Ramos (cell line): ENCODE results near the gene SELENOI.
"Not testable (repeated sequence)": the region's sequence is repeated elsewhere in the genome, so short reads cannot be mapped to it uniquely, and the experiment has no call there.

Source experiments
- in situ Hi-C: fragments of 300-500 bp; cut with MboI; formaldehyde crosslinking; loops from one replicate; pipeline ENCODE4 v1.14.3; 2022; ENCODE audit warnings: low sequenced_read_pairs; ENCODE audit not compliant: unreplicated experiment

The SELENOI gene

GRCh38 chr2:26355038-26355995 lies 9.4 kb downstream of the SELENOI start:
- in situ Hi-C loops = no loop called here

GRCh38 chr2:26356111-26356510 lies 10.2 kb downstream of the SELENOI start:
- in situ Hi-C loops = no loop called here

DNA sequence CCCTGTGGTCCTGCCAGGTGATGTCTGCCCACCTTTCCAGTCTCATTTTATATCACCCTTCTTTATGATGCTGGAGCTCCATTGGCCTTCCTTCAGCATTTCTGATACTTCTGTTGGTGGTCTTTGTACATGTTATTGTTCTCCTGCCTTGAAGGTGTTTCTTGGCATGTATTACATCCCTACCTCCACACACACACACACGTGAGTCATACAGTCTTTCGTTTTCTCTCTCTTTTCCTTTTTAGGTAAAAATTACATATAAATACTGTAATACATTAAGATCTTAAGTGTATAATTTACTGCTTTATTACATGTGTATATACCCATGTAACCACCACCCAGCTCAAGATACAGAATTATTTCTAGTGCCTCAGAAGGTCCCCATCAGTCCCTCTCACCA lies 10.8 kb downstream of the SELENOI start:
- in situ Hi-C loops = no loop called here

DNA sequence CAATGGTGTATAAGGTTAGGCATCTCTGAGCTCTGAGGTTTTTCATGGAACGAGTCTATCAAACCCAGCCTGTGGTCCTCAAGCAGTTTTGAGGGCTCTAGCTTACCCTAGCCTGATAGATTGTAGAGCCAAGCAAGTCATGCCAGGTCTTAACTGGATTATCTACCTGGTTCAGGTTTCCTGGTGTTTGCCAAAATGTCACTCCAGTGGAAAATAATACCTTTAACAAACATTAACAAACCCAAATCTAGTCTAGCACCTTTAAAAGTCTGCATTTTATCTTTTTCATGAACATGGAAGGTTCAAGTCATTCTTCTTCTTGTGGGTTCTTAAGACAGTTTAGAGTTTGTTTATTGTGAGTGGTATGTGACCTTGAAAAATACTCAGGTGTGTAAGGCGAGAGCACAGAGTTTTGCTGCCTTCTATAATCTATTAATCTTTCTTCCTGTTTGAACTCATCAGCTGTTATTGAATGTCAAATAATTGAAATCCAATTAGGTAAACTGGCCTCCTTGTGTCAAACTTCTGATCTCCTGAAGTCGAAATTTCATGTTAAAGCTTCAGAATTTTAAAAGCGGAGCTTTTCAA lies 14.0 kb downstream of the SELENOI start:
- in situ Hi-C loops = no loop called here

- in situ Hi-C loops = no loop called here
These were observed 17.4 kb downstream of the SELENOI start for GRCh38 chr2:26363323-26363722.

GRCh38 chr2:26363958-26364357 lies 18.0 kb downstream of the SELENOI start:
- in situ Hi-C loops = no loop called here

DNA sequence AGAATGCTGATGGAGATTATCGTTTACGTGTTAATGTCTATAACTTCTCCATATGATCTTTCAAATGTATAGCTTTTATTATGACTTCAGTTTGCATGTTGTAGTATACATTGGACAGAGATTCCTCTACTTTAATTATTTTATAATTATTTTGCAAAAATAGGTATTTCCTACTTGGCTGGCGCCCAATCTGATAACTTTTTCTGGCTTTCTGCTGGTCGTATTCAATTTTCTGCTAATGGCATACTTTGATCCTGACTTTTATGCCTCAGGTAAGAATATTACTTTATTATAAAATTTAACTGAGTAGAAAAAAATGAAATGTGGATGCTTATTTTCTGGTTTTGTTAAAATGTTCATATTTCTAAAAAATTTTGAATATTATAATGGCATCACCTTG lies 18.7 kb downstream of the SELENOI start:
- in situ Hi-C loops = no loop called here

DNA sequence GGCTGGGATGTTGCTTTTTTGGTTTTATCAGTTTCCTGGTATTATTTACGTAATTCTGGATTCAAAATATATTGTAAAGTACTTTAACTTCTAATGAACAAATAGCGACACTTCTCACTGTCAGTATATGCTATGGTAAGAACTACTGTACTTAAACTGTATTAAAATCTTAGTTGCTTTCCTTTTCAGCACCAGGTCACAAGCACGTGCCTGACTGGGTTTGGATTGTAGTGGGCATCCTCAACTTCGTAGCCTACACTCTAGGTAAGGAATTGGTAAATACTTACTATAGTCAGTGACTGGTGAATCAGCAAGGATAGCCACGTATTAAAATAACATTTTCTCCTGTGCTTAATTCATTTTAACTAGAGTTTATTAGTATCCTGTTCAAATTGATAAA lies 21.0 kb downstream of the SELENOI start:
- in situ Hi-C loops = no loop called here

DNA sequence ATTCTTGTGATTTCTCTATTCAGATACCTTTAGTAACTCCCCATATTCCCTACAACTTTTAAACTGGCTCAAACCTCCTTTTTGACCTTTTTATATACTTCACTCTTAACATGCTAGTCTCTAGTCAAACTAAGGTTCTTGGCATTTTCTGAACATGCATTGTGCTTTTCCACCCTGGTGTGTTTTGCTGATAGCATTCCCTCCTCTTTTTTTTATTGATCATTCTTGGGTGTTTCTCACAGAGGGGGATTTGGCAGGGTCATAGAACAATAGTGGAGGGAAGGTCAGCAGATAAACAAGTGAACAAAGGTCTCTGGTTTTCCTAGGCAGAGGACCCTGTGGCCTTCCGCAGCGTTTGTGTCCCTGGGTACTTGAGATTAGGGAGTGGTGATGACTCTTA lies 23.7 kb downstream of the SELENOI start:
- in situ Hi-C loops = not testable (repeated sequence)

GRCh38 chr2:26370909-26371308 lies 25.0 kb downstream of the SELENOI start:
- in situ Hi-C loops = not testable (repeated sequence)

DNA sequence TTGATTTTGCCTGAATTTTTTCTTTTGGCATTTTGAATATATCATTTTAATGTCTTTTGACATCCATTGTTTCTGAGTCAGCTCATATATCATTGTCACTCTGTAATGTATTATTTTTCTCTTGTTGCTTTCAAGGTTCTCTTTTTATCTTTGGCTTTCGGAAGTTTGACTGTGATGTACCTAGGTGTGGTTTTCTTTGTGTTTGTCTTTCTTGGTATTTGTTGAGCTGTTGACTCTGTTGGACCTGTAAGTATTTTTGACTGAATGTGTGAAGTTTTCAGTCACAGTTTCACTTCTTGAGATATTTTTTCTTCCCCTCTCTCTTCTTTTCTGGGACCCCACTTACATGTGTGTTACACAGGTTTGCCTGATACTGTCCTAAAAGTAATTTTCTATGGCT lies 30.9 kb downstream of the SELENOI start:
- in situ Hi-C loops = no loop called here

DNA sequence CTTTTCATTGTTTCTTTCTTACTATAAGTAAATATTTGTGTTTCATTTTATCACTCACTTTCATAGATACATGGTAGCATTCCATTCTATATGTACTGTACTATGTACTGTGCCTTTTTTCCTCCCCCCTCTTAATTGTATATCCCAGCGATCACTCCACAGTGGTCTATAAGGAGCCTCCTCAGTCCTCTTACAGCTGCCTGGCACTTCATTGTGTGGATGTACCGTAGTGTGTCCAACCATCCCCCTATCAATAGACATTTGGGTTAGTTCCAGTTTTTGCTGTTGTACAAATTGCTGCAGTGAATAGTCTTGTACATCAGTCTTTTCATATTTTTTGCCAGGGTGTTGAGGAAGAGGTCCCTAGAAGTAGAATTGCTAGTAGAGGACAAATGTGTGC lies 34.3 kb downstream of the SELENOI start:
- in situ Hi-C loops = no loop called here

GRCh38 chr2:26382564-26382963 lies 36.6 kb downstream of the SELENOI start:
- in situ Hi-C loops = no loop called here

GRCh38 chr2:26384183-26384582 lies 38.2 kb downstream of the SELENOI start:
- in situ Hi-C loops = no loop called here

DNA sequence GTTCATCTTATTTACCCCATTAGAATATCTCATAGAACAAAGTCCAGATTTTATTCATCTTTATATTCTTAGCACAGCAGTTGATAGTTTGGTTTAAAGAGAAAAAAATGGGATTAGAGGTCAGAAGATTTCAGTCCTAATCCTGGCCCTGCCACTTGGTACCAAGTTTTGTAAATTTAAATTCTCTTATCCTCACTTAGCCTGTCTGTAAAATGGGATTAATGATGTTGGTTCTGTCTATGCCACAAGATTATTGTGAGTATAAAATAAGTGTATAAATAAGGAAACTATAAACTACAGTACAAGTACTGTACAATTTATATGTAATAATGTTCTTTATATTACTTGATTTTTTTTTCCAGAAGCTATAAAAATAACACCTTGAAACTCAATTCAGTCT lies 38.7 kb downstream of the SELENOI start:
- in situ Hi-C loops = no loop called here

- in situ Hi-C loops = no loop called here
These were observed 41.2 kb downstream of the SELENOI start for GRCh38 chr2:26387189-26387588.

GRCh38 chr2:26394694-26395093 lies 48.8 kb downstream of the SELENOI start:
- in situ Hi-C loops = no loop called here

DNA sequence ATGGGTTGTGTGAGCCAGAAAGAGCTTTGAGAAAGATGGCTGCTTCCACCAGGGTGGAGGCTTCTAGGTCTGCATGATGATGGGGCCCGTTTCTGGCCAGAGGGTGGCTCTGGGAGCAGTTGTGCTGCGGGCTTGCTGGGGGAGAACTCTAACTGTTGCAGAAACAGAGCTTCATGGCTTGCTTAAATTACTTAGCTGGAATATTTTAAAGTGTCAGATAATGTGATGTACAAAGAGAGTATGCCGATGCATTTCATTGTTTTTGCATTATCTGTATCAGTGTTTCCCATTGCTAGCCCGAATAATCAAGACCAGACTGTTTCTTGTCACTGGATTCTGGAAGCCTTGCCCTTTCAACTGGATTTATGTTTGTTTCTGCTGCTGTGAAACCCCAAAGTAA lies 49.5 kb downstream of the SELENOI start:
- in situ Hi-C loops = no loop called here

DNA sequence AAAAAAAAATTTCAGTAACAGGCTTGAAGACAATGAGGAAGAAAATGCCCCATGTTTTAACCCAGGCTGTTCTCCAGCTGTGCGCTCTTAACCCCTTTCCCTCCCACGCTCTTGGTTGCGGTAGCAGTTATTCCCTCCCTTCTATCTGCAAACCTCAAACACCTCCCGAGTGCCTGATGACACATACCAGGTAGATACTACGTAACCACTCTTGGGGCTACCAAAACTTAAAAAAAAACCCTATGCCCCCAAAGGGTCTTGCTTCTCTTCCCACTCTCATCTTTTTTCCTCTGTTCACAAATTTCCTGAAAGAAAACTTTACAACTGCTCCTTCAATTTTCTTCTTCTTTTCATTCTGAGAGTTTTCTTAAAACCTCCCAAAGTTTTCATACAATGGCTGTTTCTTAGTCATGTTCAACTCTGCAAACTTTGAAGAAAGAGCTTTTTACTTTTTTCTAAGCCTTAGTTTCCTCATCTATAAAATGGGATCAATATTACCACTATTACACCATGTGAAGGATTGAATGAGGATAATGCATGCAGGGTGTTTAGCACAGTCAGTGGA lies 50.9 kb downstream of the SELENOI start:
- in situ Hi-C loops = no loop called here

GRCh38 chr2:26399771-26400376 lies 53.9 kb downstream of the SELENOI start:
- in situ Hi-C loops = no loop called here

GRCh38 chr2:26400723-26401122 lies 54.8 kb downstream of the SELENOI start:
- in situ Hi-C loops = no loop called here
